ENCODE measurements around the gene FOSB.

FOSB gene

DNA sequence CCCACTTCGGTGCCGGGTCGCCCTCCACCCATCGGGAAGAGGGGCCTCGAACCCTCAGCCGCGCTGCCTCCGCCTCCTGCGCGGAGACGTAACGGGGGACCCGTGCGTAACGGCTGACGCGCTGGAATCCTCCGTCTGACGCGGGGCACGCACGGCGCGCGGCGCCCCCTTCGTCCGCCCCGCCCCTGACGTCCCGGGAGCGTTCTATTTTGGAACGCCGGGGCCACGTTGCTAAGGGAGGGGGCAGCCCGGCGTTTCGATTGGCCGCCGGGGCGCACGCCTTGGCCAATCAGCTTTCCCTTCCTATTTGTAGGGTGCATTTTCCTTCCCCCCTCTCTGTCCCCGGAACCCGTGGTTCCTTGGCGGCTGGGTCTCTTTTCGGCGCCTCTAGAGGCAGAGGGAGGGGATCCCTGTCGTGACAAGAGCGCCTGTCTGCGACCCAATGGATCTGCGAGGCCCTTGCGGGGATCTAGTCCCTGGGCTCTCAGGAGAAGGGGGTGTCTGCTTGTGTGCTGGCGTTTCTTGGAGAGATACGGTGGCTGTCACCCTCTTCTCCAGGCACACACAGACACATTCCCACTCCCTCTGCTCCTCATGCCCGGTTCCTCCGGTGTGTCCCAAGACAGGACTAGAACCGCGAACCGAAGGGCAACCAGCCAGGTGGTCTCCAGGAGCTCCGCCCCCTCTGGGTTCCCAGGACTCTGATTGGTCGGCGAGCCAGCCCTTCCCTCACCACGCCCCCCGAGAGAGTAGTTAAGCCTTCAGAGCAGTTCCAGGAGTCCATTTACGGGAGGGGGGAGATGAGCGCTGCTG, 1.5 kb downstream of the FOSB start:
- DNase-seq, result peak; percentile 97

DNA sequence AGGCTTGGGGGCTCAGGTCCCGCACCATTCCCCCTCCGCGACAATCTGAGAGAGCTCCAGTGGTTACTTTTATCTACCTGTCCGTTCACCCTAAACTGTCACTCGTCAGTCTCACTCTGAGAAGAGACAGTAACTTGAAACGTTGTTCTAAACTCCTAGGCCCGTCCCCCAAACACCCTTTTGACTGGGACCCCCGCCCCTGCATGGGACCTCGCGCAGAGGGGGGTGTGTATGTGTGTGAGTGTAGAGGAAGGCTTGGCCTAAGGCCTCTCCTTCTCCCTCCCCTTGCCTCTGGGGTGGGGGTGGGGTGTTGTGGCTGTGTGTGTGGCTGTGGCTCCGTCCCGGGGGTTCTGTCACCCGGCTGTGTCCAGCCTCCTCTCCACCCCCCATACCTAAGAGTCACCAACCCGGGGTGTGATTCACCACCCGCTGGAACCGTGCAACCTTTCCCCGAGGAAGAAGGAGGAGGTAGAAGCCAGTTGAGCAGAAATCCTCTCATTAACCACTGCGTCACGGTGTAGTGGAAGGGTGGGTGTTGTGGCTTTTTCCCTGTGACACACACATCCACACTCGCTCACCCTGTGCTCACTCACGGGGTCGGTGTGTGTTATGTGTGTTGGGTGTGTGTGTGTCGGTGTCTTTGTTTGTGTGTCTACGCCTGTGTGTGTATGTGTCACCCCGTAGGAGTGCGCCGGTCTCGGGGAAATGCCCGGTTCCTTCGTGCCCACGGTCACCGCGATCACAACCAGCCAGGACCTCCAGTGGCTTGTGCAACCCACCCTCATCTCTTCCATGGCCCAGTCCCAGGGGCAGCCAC, 2.4 kb downstream of the FOSB start:
- no peak for DNase-seq

DNA sequence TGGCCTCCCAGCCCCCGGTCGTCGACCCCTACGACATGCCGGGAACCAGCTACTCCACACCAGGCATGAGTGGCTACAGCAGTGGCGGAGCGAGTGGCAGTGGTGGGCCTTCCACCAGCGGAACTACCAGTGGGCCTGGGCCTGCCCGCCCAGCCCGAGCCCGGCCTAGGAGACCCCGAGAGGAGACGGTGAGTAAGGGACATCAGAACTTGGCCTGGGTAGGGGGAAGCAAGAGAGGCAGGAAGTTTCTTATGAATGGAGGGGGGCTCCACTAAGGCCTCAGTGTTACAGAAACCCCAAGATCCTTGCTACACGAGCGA, 2.9 kb downstream of the FOSB start:
- no peak for DNase-seq

DNA sequence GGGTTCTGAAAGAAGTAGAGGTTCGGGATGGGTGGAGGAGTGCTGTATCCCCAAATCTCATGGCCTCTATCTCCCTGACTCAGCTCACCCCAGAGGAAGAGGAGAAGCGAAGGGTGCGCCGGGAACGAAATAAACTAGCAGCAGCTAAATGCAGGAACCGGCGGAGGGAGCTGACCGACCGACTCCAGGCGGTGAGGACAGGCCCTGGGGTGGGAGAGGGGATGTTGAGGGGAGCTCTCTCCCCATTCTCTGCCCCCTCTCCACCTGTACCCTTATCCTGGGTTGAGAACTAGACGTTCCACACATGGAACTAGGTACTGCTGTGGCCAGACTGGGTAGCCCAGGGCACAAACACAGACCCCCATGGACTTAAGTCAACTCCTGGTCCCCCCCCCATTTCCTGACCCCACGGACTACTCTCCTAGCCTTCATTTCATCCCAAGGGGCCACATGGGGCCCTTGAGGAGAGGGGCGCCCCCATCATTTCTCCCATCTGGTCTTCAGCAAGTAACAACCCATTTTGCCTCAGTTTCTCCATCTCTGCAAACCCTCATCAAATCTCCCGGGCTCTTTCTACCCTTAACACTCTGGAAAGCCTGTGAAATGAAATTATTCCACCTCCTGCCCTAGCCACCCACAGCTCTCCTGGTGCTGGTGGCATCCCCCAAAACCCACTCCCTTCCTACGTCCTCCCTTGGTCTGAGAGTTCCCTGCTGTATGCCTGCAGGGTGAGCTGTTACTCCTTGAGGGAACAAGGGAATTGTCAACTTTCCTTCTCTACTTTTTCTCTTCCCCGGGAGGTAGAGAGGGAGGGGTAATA, 3.5 kb downstream of the FOSB start:
- no peak for DNase-seq

DNA sequence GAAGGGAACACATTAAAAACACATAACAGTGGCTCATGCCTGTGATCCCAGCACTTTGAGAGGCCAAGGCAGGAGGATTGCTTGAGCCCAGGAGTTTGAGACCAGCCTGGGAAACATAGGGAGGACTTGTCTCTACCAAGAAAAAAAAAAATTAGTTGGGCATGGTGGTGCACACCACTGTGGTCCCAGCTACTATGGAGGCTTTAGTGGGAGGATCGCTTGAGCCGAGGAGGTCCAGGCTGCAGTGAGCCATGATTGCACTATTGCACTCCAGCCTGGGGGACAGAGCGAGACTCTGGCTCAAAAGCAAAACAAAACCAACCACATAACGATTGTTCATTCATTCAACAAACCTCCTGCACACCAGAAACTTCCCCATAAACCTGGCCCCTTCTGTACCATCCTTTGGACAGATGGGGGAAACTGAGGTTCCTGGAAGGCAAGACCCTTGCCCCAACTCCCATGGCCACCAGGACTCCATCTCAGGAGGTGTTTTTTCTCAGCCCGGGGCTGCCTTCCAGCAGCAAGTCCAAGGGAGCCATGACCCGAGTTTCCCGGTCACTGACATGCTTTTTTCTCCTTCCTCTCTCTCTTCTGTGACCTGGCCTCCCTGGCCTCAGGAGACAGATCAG, 4.3 kb downstream of the FOSB start:
- DNase-seq, result no peak

DNA sequence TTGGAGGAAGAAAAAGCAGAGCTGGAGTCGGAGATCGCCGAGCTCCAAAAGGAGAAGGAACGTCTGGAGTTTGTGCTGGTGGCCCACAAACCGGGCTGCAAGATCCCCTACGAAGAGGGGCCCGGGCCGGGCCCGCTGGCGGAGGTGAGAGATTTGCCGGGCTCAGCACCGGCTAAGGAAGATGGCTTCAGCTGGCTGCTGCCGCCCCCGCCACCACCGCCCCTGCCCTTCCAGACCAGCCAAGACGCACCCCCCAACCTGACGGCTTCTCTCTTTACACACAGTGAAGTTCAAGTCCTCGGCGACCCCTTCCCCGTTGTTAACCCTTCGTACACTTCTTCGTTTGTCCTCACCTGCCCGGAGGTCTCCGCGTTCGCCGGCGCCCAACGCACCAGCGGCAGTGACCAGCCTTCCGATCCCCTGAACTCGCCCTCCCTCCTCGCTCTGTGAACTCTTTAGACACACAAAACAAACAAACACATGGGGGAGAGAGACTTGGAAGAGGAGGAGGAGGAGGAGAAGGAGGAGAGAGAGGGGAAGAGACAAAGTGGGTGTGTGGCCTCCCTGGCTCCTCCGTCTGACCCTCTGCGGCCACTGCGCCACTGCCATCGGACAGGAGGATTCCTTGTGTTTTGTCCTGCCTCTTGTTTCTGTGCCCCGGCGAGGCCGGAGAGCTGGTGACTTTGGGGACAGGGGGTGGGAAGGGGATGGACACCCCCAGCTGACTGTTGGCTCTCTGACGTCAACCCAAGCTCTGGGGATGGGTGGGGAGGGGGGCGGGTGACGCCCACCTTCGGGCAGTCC, 5.0 kb downstream of the FOSB start:
- no peak for DNase-seq

DNA sequence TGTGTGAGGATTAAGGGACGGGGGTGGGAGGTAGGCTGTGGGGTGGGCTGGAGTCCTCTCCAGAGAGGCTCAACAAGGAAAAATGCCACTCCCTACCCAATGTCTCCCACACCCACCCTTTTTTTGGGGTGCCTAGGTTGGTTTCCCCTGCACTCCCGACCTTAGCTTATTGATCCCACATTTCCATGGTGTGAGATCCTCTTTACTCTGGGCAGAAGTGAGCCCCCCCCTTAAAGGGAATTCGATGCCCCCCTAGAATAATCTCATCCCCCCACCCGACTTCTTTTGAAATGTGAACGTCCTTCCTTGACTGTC, 5.5 kb downstream of the FOSB start:
- DNase-seq, result no peak

DNA sequence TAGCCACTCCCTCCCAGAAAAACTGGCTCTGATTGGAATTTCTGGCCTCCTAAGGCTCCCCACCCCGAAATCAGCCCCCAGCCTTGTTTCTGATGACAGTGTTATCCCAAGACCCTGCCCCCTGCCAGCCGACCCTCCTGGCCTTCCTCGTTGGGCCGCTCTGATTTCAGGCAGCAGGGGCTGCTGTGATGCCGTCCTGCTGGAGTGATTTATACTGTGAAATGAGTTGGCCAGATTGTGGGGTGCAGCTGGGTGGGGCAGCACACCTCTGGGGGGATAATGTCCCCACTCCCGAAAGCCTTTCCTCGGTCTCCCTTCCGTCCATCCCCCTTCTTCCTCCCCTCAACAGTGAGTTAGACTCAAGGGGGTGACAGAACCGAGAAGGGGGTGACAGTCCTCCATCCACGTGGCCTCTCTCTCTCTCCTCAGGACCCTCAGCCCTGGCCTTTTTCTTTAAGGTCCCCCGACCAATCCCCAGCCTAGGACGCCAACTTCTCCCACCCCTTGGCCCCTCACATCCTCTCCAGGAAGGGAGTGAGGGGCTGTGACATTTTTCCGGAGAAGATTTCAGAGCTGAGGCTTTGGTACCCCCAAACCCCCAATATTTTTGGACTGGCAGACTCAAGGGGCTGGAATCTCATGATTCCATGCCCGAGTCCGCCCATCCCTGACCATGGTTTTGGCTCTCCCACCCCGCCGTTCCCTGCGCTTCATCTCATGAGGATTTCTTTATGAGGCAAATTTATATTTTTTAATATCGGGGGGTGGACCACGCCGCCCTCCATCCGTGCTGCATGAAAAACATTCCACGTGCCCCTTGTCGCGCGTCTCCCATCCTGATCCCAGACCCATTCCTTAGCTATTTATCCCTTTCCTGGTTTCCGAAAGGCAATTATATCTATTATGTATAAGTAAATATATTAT, 6.1 kb downstream of the FOSB start:
- no peak for DNase-seq

DNA sequence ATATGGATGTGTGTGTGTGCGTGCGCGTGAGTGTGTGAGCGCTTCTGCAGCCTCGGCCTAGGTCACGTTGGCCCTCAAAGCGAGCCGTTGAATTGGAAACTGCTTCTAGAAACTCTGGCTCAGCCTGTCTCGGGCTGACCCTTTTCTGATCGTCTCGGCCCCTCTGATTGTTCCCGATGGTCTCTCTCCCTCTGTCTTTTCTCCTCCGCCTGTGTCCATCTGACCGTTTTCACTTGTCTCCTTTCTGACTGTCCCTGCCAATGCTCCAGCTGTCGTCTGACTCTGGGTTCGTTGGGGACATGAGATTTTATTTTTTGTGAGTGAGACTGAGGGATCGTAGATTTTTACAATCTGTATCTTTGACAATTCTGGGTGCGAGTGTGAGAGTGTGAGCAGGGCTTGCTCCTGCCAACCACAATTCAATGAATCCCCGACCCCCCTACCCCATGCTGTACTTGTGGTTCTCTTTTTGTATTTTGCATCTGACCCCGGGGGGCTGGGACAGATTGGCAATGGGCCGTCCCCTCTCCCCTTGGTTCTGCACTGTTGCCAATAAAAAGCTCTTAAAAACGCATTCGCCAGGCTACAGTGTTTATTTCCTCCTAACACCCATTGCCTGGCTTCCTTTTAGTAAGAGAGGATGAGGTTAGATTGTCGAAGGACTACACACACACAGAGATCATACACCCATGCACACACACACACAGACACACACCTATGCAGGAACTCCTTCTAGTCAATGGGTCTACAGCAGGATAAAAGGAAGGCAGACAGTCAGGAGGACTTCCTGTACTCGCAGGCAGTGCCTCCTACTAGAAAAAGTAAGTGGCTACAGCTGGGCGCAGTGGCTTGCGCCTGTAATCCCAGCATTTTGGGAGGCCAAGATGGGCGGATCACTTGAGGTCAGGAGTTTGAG, 7.1 kb downstream of the FOSB start:
- DNase-seq, result no peak

DNA sequence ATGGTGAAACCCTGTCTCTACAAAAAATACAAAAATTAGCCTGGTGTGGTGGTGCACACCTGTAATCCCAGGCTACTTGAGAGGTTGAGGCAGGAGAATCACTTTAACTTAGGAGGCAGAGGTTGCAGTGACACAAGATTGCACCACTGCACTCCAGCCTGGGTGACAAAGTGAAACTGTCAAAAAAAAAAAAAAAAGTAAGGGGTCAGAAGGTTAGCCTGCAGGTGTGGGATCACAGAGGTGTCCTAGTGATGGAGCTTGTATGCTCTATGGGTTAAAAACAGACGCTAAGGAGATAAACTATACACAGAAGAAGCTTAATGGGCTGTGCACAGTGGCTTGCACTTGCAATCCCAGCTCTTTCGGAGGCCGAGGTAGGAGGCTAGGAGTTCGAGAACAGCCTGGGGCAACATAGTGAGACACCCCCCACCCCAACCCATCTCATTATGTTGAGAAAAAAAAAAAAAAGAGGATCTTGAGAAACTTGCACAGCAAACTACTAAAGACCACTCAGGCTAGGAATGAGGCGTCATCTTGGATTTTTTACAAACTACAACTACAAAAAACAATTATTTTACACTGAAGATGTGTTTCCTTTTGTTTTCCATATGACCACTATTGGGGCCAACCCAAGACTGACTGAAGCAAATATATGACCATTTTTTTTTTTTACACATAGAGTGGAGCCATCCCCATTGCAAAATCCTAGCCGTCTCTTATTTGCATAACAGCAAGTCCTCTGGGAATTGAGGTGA, 7.9 kb downstream of the FOSB start:
- no peak for DNase-seq

DNA sequence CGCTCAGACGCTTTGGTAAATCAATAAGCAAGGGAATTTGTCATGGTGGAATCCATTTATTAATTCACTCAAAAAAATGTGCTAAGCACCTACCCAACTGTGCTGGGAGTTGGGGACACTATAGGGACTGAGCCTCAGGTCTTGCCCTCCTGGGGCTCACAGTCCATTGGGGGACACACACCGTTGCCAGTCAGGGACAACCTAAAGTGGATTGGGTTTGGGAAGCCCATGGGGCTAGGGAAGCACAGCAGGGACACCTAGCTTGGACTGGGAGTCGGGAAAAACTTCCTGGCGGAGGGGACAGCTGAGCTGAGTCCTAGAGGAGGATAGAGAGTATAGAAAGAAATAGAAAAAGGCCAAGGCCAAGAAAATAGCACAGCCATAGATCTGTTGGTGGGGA, 8.5 kb downstream of the FOSB start:
- no peak for DNase-seq

DNA sequence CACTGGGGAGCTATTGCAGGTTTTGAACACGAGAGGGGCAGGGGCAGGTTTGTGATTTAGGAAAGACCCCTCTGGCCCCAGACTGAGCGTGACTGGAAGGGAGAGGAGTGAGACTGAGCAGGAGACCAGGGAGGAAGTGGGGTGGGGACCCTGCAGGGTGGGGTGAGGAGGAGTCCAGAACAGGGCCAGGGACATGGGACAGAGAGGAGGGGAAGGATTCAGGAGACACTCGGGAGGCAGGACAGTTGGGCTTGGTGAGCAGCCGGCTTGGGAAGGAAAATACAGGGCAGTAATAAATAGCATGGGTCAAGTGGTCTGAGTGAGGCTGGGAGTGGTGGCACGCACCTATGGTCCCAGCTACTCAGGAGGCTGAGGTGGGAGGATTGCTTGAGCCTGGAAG, 9.4 kb downstream of the FOSB start:
- DNase-seq, result no peak

DNA sequence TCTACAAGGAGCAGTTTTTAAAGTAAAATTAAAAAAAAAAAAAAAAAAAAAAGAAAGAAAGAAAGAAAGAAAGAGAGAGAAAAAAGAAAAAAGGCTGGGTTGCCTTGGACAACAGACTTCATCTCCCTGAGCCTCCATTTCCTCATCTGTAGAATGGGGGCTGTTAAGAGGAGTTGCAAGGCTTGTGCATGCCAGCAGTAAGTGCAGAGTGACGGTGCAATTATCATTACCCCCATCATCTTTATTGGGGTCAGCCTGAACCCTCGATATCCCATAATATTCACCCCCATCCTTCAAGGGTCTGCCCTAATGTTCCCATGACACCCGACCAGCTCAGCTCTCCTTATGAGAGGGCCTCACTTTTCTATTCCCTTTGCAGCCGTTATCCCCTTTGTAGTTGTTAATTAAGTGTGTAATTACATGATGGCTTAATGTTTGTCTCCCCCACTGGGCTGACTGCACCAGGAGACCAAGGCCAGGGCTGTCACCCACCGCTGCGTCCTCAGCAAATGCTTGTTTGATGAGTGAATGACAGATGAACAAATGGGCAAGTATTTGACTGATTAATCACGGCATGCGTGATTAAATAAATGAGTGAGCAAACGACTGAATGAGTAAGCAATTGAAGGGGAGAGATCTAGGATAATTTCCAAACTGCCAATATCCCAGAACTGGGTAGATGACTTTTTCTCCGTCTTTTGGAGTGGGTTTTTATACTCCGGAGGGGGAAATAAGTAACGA, 10.1 kb downstream of the FOSB start:
- no peak for DNase-seq

DNA sequence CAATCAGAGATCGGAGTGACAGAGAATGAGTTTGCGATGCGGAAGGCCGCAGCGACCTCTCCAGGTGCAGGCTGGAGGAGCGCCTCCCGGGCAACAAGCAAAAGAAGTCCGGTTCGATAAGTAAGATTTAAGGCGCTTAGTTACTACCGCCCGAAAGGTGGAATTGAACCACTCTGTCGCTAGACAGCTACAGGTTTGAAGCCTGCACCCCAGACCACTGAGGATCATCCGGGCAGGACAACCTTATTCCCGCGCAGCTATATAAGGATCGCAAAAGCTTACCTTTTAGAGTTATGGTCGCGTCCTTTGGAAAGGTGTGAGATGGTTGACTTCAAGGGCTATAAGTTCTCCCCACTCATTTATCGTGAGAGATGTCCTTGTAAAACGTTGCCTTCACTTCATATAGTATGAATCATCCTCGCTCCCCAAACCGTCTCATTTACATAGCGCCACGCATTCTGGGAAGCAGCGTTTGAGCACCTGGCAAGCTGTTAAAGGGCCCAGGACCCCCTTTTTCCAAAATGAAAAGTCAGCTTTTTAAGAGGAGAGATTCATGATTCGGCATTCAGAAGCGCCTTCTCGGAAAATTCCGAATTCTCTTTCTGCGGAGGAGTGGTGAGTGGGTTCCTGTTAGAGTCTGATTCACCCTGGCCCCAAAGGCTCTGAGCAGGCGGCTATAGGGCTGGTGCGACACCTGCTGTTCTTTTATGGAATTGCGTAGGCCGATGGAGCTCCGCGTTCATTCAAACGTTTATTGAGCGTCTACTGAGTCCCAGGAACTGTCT, 10.8 kb downstream of the FOSB start:
- DNase-seq, result peak; percentile 95

DNA sequence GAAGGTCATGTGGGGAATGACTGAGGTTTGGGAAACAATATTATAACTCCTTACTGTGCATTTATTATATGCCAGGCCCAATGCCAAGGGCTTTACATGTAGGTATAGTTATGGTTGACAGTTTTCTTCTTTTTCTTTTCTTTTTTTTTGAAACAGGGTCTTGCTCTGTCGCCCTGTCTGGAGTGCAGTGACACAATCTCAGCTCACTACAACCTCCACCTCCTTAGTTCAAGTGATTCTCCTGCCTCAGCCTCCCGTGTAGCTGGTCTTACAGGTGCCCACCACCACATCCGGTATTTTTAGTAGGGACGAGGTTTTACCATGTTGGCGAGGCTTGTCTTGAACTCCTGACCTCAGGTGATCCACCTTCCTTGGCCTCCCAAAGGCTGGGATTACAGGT, 15.2 kb downstream of the FOSB start:
- no peak for DNase-seq

DNA sequence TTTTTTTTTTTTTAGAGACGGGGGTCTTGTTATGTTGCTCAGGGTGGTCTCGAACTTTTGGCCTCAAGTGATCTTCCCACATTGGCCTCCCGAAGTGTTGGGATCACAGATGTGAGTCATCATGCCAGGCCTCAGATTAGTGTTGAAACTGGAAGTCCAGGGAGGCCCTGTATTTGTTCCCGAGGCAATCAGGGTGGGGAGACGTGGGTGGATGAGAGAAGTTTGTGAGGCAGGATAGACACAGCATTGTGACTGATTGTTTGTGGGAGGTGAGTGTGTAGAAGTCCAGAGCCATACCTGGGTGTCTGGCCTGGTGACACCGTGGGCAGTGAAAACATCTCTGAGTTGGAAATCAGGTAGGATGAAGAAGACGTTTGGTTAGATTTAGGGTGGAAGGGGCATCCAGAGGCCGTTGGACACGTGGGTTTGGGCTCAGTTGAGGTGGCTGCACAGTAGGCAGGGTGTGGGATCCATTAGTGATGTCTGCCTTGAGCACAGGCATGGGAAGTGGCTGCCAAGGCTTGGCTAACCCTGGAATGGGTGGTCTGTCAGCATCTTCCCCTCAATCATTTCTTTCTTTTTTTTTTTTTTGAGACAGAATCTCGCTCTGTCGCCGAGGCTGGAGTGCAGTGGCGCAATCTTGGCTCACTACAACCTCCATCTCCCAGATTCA, 16.6 kb downstream of the FOSB start:
- DNase-seq, result no peak
